ENCODE results near the gene IL18. TPM values are rescaled to one million over a fixed set of nuclear protein-coding genes. Genes with fewer than 3 reads are reported as not detected.
A peak's percentile ranks its signal among the peaks of the same experiment; 100 is the strongest.

The IL18 gene
- total and polyA plus RNA-seq, 4 donors = 3.0 to 5.2 (median 3.5) TPM

- no peak overlapping the region for H3K4me3 ChIP-seq (ENCODE audit: low read depth in 1 of 3, low read length in 3 of 3)
- TF ChIP-seq CTCF (IDR thresholded peaks at IDR 0.05; ENCODE audit: low read depth, low read length, missing input control) (no peak), JUND (IDR thresholded peaks at IDR 0.05) (no peak), REST (IDR thresholded peaks at IDR 0.05) (no peak), ZBTB33 (IDR thresholded peaks at IDR 0.05) (no peak), SP1 (IDR thresholded peaks at IDR 0.05) (no peak), HNF4G (IDR thresholded peaks at IDR 0.05) (no peak), NR2F2 (IDR thresholded peaks at IDR 0.05) (no peak), MAX (IDR thresholded peaks at IDR 0.05) (no peak), RAD21 (IDR thresholded peaks at IDR 0.05) (no peak), RXRA (IDR thresholded peaks at IDR 0.05) (no peak), FOXA1 (IDR thresholded peaks at IDR 0.05) (no peak), FOXA2 (IDR thresholded peaks at IDR 0.05) (no peak), YY1 (IDR thresholded peaks at IDR 0.05) (no peak), ATF3 (IDR thresholded peaks at IDR 0.05) (no peak), HNF4A (conservative IDR thresholded peaks at IDR 0.05) (no peak), TAF1 (conservative IDR thresholded peaks at IDR 0.05) (no peak), EGR1 (IDR thresholded peaks at IDR 0.05; ENCODE audit: low read depth in 2 of 2) (no peak), GABPA (IDR thresholded peaks at IDR 0.05 in 1 of 2, conservative IDR thresholded peaks at IDR 0.05 in 1 of 2) (no peak)
- 83% methylated on average over 7 of the region's 7 CpGs for WGBS
- peaks cover 3 to 23% (median 17%) of the 10 kb centered on the region in 4 donors for H3K4me1 ChIP-seq (ENCODE audit: control insufficient read depth in 4 of 4, insufficient read depth in 4 of 4, low read length in 3 of 4)
- H3K27ac ChIP-seq (ENCODE audit: low read depth in 1 of 2, low read length in 2 of 2) = peak overlapping the region; percentile 40 to 61
- no peaks in the 10 kb centered on the region for H3K9me3 ChIP-seq (ENCODE audit: control insufficient read depth in 4 of 4, low read length in 3 of 4)
- no peaks in the 10 kb centered on the region for H3K36me3 ChIP-seq (ENCODE audit: control insufficient read depth in 4 of 4, insufficient read depth in 3 of 4, low read depth in 1 of 4, low read length in 3 of 4)
- no peak overlapping the region for H3K9ac ChIP-seq (ENCODE audit: low read depth in 1 of 2, low read length in 2 of 2)
- no peak for DNase-seq (ENCODE audit: low spot score)
- no peaks in the 10 kb centered on the region for H3K27me3 ChIP-seq (ENCODE audit: control insufficient read depth in 4 of 4, insufficient read depth in 4 of 4, low read length in 3 of 4)
Observed at GRCh38 chr11:112159098-112160065, 4.5 kb downstream of the IL18 start.

All from liver (tissue), 9 donors.